GM19372 (cell line): Measurements from ENCODE around the gene ZNF711.
"Not testable (repeated sequence)": the region's sequence is repeated elsewhere in the genome, so short reads cannot be mapped to it uniquely, and the experiment has no call there.

Source experiments
- ATAC-seq: cut with Tn5 transposase; IDR thresholded peaks from one replicate; pipeline ENCODE4 v1.9.1; 2021; ENCODE audit warnings: mild to moderate bottlenecking, low read depth, moderate library complexity; ENCODE audit not compliant: unreplicated experiment

ZNF711 gene

GRCh38 chrX:85243761-85244449, at the start of gene ZNF711, which contains the start of gene SATL1:
TSS of gene ZNF711 (plus strand) at chrX:85243991. CDS start at chrX:85247573, 3,582 bp downstream.
TSS of gene SATL1 (minus strand) at chrX:85243779. CDS start at chrX:85108968, 134,811 bp downstream.
- no peak for ATAC-seq

GRCh38 chrX:85196319-85196718, 47.5 kb upstream of the ZNF711 start:
- ATAC-seq = no peak

GRCh38 chrX:85203461-85203970, 40.3 kb upstream of the ZNF711 start:
- ATAC-seq = no peak

GRCh38 chrX:85213792-85214530, 29.8 kb upstream of the ZNF711 start:
- ATAC-seq = no peak

DNA sequence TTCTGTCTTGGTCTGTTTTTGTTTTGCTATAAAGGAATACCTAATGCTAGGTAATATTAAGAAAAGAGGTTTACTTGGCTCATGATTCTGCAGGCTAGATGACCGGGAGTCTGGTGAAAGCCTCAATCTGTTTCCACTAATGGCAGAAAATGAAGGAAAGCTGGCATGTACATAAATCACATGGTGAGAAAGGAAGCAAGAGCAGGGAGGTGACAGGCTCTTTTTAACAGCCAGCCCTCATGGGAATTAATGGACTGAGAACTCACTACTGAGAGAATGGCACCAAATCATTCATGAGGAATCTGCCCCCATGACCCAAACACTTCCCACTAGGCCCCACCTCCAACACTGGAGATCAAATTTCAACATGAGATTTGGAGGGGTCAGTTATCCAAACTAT, 27.8 kb upstream of the ZNF711 start:
- no peak for ATAC-seq

DNA sequence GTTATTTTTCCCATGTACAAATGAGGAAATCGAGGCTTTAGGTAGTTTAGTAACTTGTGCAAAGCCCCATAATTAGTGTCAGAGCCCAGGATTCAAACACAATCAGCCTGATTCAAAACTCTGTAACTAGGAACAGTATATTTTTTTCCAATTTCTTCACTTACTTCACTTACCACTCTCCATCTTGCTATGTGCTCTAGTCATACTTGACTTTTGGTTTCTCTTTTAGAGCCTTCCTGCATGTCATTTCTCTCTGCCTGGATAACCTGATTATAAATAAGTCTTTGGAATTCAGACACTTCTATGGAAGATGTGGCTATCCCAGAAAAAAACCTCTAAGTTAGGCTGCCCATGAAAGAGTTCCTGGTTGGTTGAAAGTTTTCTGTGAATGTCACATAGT, 22.4 kb upstream of the ZNF711 start:
- ATAC-seq = no peak

GRCh38 chrX:85223359-85223758, 20.4 kb upstream of the ZNF711 start:
- no peak for ATAC-seq

DNA sequence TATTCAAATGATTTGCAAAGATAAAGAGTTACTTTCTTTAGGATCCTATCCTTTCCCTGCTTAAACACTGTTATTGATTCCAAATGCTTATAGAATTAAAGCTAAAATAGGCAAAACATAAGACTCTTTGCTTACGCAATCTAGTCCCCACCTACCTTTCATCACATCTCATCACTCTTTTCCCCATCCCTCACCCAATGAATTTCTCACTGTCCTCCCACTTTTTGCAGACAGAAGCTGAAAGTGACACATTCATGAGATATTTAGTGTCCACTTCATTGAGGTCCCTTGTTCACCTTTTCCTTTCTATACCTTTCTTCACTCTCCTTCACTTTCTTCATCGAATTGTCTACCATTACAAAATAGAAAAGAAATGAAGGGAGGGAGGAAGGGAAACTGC, 636 bp upstream of the ZNF711 start:
- no peak for ATAC-seq

- no peak for ATAC-seq
Measured at GRCh38 chrX:85244450-85245211, 840 bp downstream of the ZNF711 start.

GRCh38 chrX:85285286-85285685, 41.5 kb downstream of the ZNF711 start:
- ATAC-seq = not testable (repeated sequence)

GRCh38 chrX:85288992-85289723, 45.4 kb downstream of the ZNF711 start:
- ATAC-seq = no peak

DNA sequence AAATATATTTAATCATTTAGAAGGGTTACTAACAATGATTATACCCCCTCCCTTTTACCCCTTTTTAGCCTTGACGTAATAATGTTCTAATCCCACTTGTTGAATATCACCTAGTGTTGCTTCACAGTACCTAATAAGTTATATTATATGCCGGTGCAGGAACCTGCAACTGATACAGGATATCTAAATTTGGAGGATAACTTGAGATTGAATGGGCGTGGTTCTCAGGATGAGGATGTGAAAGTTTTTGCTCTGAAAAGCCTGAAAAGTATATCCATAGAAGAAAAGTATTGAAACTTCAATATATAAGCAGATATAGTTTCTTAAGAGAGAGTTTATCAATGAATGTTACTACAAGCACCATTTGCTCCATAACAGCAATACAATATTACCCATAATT, 59.8 kb downstream of the ZNF711 start:
- ATAC-seq = no peak

GRCh38 chrX:85309717-85310116, 65.9 kb downstream of the ZNF711 start:
- ATAC-seq = no peak

DNA sequence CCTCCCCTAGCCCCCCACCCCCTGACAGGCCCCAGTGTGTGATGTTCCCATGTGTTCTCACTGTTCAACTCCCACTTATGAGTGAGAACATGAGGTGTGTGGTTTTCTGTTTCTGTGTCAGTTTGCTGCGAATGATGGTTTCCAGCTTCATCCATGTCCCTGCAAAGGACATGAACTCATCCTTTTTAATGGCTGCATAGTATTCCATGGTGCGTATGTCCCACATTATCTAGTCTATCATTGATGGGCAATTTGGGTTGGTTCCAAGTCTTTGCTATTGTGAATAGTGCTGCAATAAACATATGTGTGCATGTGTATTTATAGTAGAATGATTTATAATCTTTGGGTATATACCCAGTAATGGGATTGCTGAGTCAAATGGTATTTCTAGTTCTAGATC, 67.6 kb downstream of the ZNF711 start:
- ATAC-seq = not testable (repeated sequence)
